Fibroblast of lung (primary cell): ENCODE data around the gene MSANTD2. TPM values are rescaled to one million over a fixed set of nuclear protein-coding genes. Genes with fewer than 3 reads are reported as not detected.

Experiments used
- DNase-seq, 2 donors: peaks; one replicate each; pipeline versions ENCODE4 v3.0.0 to v3.0.0-alpha.2; 2010; ENCODE audit warnings: low read depth in 2 of 2
- H2AFZ ChIP-seq: 2 replicates; pipeline ENCODE4 v1.5.1; 2012; ENCODE audit warnings: low read length, control low read depth, inconsistent platforms
- H3K27ac ChIP-seq: 2 replicates; pipeline ENCODE4 v1.5.1; 2011; ENCODE audit warnings: low read length, control low read depth; ENCODE audit not compliant: insufficient read depth
- H3K27me3 ChIP-seq: 2 replicates; pipeline ENCODE4 v1.5.1; 2011; ENCODE audit warnings: mild to moderate bottlenecking, low read length; ENCODE audit not compliant: control insufficient read depth, insufficient read depth
- H3K36me3 ChIP-seq: 2 replicates; pipeline ENCODE4 v1.5.1; 2011; ENCODE audit warnings: low read length; ENCODE audit not compliant: control insufficient read depth, insufficient read depth
- H3K4me1 ChIP-seq: 2 replicates; pipeline ENCODE4 v1.5.1; 2011; ENCODE audit warnings: low read length; ENCODE audit not compliant: control insufficient read depth, insufficient read depth; ENCODE audit errors: extremely low read depth
- H3K4me2 ChIP-seq: 2 replicates; pipeline ENCODE4 v1.5.1; 2011; ENCODE audit warnings: low read length, control low read depth; ENCODE audit not compliant: insufficient read depth; ENCODE audit errors: extremely low read depth
- H3K4me3 ChIP-seq, 4 experiments: fragments of 200-600 bp in 1 of 4; sonication (generic) in 1 of 4; replicated peaks in 1 of 4; 2 replicates each; pipeline ENCODE4 v1.5.1; 2011 to 2016; ENCODE audit warnings: low read length in 4 of 4, low read depth in 3 of 4, mild to moderate bottlenecking in 3 of 4, control low read depth in 2 of 4, inconsistent platforms in 1 of 4, mixed read lengths in 1 of 4; ENCODE audit not compliant: insufficient read depth in 1 of 4; ENCODE audit errors: control extremely low read depth in 1 of 4
- H3K79me2 ChIP-seq: 2 replicates; pipeline ENCODE4 v1.5.1; 2012; ENCODE audit warnings: mild to moderate bottlenecking, low read length, inconsistent platforms; ENCODE audit not compliant: control insufficient read depth, insufficient read depth
- H3K9ac ChIP-seq: 2 replicates; pipeline ENCODE4 v1.5.1; 2011; ENCODE audit warnings: mild to moderate bottlenecking, low read length, control low read depth; ENCODE audit not compliant: insufficient read depth
- H3K9me3 ChIP-seq: 2 replicates; pipeline ENCODE4 v1.5.1; 2012; ENCODE audit warnings: low read depth, low read length; ENCODE audit not compliant: control insufficient read depth, insufficient read depth
- H4K20me1 ChIP-seq: 2 replicates; pipeline ENCODE4 v1.5.1; 2011; ENCODE audit warnings: low read length; ENCODE audit not compliant: control insufficient read depth, insufficient read depth; ENCODE audit errors: extremely low read depth
- CTCF ChIP-seq, 2 donors: IDR thresholded peaks in 1 of 2; conservative IDR thresholded peaks in 1 of 2; 1 replicate in 1 of 2; 2 replicates in 1 of 2; pipeline ENCODE4 v1.5.1; 2011 to 2012; ENCODE audit warnings: low read length in 2 of 2, control low read depth in 1 of 2, inconsistent platforms in 1 of 2, low read depth in 1 of 2, mild to moderate bottlenecking in 1 of 2
- EZH2 ChIP-seq: IDR thresholded peaks from 2 replicates; pipeline ENCODE4 v1.5.1; 2012; ENCODE audit warnings: low read length, control low read depth, mild to moderate bottlenecking; ENCODE audit errors: missing control alignments
- polyA plus RNA-seq, 2 donors: library from polyadenylated mRNA; depleted of rRNA in 1 of 2; stranded (reverse) in 1 of 2; unstranded in 1 of 2; fragments of >200 nt; gene quantifications; 2 replicates each; pipeline ENCODE4 v1.2.1, GENCODE V29; 2011 to 2012; ENCODE audit warnings: missing spikeins in 1 of 2
- total RNA-seq: library from RNA; depleted of rRNA; stranded (reverse); fragments of >200 nt; gene quantifications from 2 replicates; pipeline ENCODE4 v1.2.1, GENCODE V29; 2014

The MSANTD2 gene
- total and polyA plus RNA-seq, 2 donors (not counting 1 experiment from before 2014, with no cell fraction given): 6.3 to 6.6 TPM

- Histone ChIP-seq H3K27me3 (peaks cover 5% of the 10 kb centered on the region), H3K4me2 (no peak overlapping the region), H3K9ac (no peak overlapping the region), H3K79me2 (no peaks in the 10 kb centered on the region), H3K4me3 (no peak overlapping the region), H3K27ac (no peak overlapping the region), H3K36me3 (no peaks in the 10 kb centered on the region), H3K4me1 (peaks cover 3% of the 10 kb centered on the region), H3K9me3 (no peaks in the 10 kb centered on the region), H2AFZ (no peak overlapping the region), H4K20me1 (no peaks in the 10 kb centered on the region)
- TF ChIP-seq EZH2 (no peak), CTCF (conservative IDR thresholded peaks at IDR 0.05 in 1 of 2, IDR thresholded peaks at IDR 0.05 in 1 of 2; ENCODE audit: low read depth in 1 of 2, low read length in 2 of 2) (no peak)
- DNase-seq: no peak
Observed at GRCh38 chr11:124729571-124729970, 70.6 kb downstream of the MSANTD2 start.

- no peak for TF ChIP-seq CTCF (conservative IDR thresholded peaks at IDR 0.05 in 1 of 2, IDR thresholded peaks at IDR 0.05 in 1 of 2; ENCODE audit: low read depth in 1 of 2, low read length in 2 of 2)
- TF ChIP-seq EZH2: no peak
- H3K27ac ChIP-seq: no peak overlapping the region
- no peaks in the 10 kb centered on the region for H3K36me3 ChIP-seq
Observed at GRCh38 chr11:124728134-124728533, 72.1 kb downstream of the MSANTD2 start.

GRCh38 chr11:124727474-124727873 lies 72.7 kb downstream of the MSANTD2 start:
- no peaks in the 10 kb centered on the region for H3K36me3 ChIP-seq
- no peaks in the 10 kb centered on the region for H3K9me3 ChIP-seq
- H3K79me2 ChIP-seq: no peaks in the 10 kb centered on the region
- no peak overlapping the region for H2AFZ ChIP-seq
- peaks cover 16% of the 10 kb centered on the region for H3K27me3 ChIP-seq
- no peak overlapping the region for H3K27ac ChIP-seq
- TF ChIP-seq CTCF (conservative IDR thresholded peaks at IDR 0.05 in 1 of 2, IDR thresholded peaks at IDR 0.05 in 1 of 2; ENCODE audit: low read depth in 1 of 2, low read length in 2 of 2) (no peak), EZH2 (no peak)
- DNase-seq: no peak
- H4K20me1 ChIP-seq: no peaks in the 10 kb centered on the region
- no peak overlapping the region for H3K4me2 ChIP-seq
- H3K9ac ChIP-seq: no peak overlapping the region
- H3K4me1 ChIP-seq: peaks cover 3% of the 10 kb centered on the region
- H3K4me3 ChIP-seq: no peak overlapping the region

More at GRCh38 chr11:124728134-124728533, 72.1 kb downstream of the MSANTD2 start:
- H3K4me3 ChIP-seq: no peak overlapping the region
- no peaks in the 10 kb centered on the region for H4K20me1 ChIP-seq
- no peaks in the 10 kb centered on the region for H3K79me2 ChIP-seq
- H3K9ac ChIP-seq: no peak overlapping the region
- H3K4me2 ChIP-seq: no peak overlapping the region
- peaks cover 14% of the 10 kb centered on the region for H3K27me3 ChIP-seq
- H3K4me1 ChIP-seq: peaks cover 3% of the 10 kb centered on the region
- H3K9me3 ChIP-seq: no peaks in the 10 kb centered on the region
- H2AFZ ChIP-seq: no peak overlapping the region
- no peak for DNase-seq
